GM12801 (cell line): Measurements from ENCODE around the gene PSD2.

Source experiments
- TF ChIP-seq, protein P1 (sequence below): IDR thresholded peaks from one replicate; pipeline ENCODE4 v1.5.1; 2011; ENCODE audit warnings: control low read depth; ENCODE audit not compliant: insufficient read length; ENCODE audit errors: extremely low read depth

PSD2 gene

DNA sequence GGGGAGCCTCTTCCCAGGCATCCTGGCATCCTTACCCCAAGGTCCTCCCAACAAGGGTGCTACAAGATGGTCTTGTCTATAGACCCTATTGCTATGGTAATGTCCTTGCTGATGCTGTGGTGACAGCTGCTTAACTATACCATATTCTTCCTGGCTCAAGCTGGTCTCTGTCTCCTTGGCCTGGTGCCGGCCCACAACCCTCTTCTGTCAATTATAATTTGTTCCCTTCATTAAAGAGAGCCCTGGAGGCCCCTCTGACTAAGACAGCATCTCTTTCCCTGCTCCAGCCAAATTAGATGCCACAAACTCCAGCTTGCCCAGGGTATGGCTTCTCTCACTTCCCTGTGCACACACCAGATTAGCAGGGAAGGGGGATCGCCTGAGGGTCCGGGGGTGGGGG is 86.7 kb downstream of the PSD2 start:
- TF ChIP-seq, protein P1, sequence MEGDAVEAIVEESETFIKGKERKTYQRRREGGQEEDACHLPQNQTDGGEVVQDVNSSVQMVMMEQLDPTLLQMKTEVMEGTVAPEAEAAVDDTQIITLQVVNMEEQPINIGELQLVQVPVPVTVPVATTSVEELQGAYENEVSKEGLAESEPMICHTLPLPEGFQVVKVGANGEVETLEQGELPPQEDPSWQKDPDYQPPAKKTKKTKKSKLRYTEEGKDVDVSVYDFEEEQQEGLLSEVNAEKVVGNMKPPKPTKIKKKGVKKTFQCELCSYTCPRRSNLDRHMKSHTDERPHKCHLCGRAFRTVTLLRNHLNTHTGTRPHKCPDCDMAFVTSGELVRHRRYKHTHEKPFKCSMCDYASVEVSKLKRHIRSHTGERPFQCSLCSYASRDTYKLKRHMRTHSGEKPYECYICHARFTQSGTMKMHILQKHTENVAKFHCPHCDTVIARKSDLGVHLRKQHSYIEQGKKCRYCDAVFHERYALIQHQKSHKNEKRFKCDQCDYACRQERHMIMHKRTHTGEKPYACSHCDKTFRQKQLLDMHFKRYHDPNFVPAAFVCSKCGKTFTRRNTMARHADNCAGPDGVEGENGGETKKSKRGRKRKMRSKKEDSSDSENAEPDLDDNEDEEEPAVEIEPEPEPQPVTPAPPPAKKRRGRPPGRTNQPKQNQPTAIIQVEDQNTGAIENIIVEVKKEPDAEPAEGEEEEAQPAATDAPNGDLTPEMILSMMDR = no peak

DNA sequence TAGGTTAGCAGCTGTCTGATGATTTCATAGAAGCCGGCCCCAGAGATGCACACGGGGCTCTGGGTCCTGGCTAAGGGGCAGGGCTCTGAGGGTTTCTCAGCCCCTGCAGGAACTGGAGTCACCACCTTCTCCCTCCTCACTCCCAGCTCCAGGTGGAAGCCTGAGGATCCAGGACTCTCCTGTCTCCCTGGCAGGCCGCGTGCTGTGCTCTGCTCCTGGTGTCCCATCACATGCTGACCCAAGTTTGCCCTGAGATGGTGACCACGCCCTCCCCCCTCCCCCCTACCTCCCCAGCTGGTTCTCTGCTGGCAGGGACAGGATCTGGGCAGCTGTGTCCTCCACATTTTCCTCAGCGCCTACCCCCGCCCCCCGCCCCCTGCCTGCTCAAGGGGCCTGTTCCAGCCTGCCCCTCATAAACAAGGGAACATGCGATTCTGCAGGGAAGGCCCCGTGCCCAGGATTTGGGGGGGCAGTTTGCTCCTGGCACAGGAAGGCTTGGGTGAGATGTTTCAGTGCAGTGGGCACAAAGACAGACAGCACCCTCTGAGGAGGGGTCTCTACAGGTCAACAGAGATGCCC is 87.4 kb downstream of the PSD2 start:
- TF ChIP-seq, protein P1 = no peak

DNA sequence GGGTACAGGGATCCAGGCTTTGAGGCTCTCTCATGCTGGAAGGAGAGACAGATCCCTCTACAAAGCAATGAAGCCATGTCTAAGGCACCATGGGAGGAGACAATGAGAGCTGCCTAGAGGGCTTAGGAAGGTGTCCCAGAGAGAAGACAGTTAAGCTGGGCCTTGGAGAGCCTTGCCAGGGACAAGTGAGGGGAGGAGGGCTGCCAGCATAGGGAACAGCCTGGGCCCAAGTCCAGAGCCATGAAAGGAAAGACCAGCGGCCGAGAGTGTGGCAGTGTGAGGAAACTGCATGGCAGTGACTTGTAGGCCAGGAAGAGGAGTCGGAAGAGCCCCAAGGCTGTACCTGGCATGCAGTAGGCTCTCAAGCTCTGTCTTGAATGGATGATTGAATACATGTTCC is 88.5 kb downstream of the PSD2 start:
- TF ChIP-seq, protein P1 = no peak

DNA sequence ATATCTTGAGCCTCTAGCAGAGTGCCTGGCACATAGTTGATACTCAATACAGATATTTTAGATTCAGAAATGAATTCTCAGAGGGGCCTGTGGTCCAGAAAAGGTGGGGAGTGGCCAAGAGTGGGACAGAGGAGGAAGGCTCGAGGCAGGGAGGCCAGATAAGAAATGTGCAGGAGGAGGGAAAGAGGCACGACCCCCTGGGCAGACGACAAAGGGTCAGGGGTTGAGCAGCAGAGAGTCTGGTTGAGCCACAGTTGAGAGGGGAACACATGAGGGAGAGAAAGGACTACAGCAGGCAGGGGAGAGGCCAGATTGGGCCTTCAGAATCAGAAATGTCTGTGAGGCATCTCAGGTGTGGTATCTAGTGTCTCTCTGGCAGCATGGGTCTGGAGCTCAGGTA is 89.1 kb downstream of the PSD2 start:
- TF ChIP-seq, protein P1 = no peak

DNA sequence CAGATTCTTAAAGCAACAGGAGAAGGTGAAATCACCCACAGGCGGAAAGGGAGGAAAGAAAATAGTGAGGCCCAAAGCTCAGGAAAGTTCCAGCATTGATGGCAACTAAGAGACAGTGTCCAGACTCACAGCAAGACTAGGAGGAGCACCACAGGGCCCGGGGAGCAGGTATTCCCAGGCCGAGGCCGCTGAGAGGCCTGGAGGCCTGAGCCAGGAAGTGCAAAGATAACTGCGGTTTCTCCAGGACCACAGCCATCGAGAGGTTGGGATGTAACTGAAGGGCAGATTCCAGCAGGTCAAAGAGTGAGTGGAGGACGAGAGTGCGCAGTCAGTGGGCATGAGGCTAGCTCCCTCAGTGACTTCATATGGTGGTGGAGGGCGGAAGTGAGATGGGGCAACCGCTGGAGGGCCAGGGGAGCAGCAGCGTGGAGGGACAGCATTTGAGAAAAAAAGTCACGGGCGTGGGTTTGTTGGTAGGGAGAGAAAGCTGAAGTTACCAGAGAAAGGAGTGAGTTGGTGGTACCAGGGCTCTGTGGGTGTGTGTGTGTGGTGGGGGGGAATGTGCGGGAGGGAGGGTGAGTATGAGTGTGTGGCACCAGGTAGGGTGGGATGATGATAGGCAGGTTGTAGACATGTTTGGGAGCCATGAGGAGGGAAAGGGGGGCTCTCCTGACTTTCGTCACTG is 89.7 kb downstream of the PSD2 start:
- TF ChIP-seq, protein P1 = no peak

DNA sequence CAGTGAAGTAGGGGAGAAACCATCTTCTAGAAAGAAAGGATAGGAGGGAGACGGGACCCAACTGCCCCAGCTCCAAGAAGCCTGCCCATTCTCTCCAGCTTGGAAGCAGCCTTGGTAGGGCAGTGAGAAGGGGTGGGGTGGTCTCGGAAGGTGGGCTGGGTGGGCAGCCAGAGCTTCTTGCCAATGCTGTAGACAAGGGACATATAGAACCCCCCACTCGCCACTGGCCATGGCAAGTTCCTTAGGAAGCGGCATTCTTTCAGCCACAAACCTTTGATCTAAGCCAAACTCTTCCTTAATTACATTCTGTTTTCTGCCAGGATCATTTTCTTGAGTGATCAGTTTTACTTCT is 90.2 kb downstream of the PSD2 start:
- TF ChIP-seq, protein P1 = no peak

DNA sequence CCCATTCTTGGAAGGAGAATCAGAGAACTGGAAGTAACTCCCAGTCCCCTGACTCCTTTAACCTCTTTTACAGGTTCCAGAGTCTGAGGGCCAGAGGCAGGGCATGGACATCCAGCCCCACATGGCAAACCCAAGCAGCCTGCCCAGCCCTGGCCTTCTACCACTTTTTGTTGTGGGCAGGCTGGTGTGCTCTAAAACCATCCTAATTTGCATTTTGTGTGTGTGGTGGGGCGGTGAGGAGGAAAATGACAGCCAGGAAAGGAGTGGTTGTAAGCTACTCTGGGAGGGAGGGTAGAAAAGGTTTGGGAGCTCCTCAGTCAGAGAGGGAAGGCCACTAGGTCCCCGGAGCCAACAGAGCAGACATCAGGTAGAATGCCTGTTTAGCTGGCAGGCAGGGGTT is 90.6 kb downstream of the PSD2 start:
- TF ChIP-seq, protein P1 = no peak
